Heart right ventricle (tissue), 16 donors: ENCODE data around the gene HRG. TPM values are rescaled to one million over a fixed set of nuclear protein-coding genes. Genes with fewer than 3 reads are reported as not detected.
A peak's percentile ranks its signal among the peaks of the same experiment; 100 is the strongest.
"Not testable (repeated sequence)": the region's sequence is repeated elsewhere in the genome, so short reads cannot be mapped to it uniquely, and the experiment has no call there.

Experiments used
- ATAC-seq, 8 donors: fragments of 200-7000 bp; cut with Tn5 transposase; one replicate each; pipeline ENCODE4 v1.9.1; 2020; ENCODE audit warnings: mild to moderate bottlenecking in 8 of 8, moderate library complexity in 8 of 8, moderate number of reproducible peaks in 1 of 8
- DNase-seq, 2 donors: peaks; one replicate each; pipeline ENCODE4 v3.0.0-alpha.2; 2020
- H3K27ac ChIP-seq, 10 donors: fragments of 200-600 bp; sonication (generic) in 2 of 10; one replicate each; pipeline versions ENCODE4 v1.5.0 to v1.8.0; 2020 to 2022; ENCODE audit warnings: mild to moderate bottlenecking in 3 of 10
- H3K27me3 ChIP-seq, 7 donors: fragments of 200-600 bp; one replicate each; pipeline ENCODE4 v1.8.0; 2021 to 2022; ENCODE audit warnings: mild to moderate bottlenecking in 2 of 7
- H3K36me3 ChIP-seq, 9 donors: fragments of 200-600 bp; sonication (generic) in 1 of 9; one replicate each; pipeline versions ENCODE4 v1.5.0 to v1.8.0; 2020 to 2022; ENCODE audit warnings: mild to moderate bottlenecking in 2 of 9
- H3K4me1 ChIP-seq, 9 donors: fragments of 200-600 bp; sonication (generic) in 1 of 9; one replicate each; pipeline versions ENCODE4 v1.5.0 to v1.8.0; 2020 to 2022; ENCODE audit warnings: mild to moderate bottlenecking in 4 of 9
- H3K4me3 ChIP-seq, 10 donors: fragments of 200-600 bp; sonication (generic) in 2 of 10; one replicate each; pipeline versions ENCODE4 v1.5.0 to v1.8.0; 2020 to 2022; ENCODE audit warnings: mild to moderate bottlenecking in 7 of 10, moderate library complexity in 2 of 10
- H3K9me3 ChIP-seq, 11 donors: fragments of 200-600 bp in 10 of 11; sonication (generic) in 2 of 11; one replicate each; pipeline versions ENCODE4 v1.5.0 to v1.8.0; 2013 to 2022; ENCODE audit warnings: mild to moderate bottlenecking in 2 of 11, control low read depth in 1 of 11, moderate library complexity in 1 of 11
- WGBS, 2 donors: extraction: QIAGEN DNeasy Blood & Tissue Kit; methylation state at CpG; one replicate each; pipeline ENCODE4 v1.1.7; 2013; ENCODE audit warnings: inconsistent platforms in 1 of 2; 5-methylcytosine and 5-hydroxymethylcytosine counted together
- intact Hi-C, 10 donors: fragments of 100-400 bp; cut with DNase I; formaldehyde crosslinking; loops; one replicate each; pipeline versions ENCODE4 v1.11.1 to v1.14.2; 2022
- polyA plus RNA-seq, 2 donors: library from polyadenylated mRNA; stranded (reverse); fragments of 200-250 nt; gene quantifications; one replicate each; pipeline ENCODE4 v1.2.3, GENCODE V29; 2013
- total RNA-seq, 10 donors: library from RNA; stranded (reverse); fragmentation: NEBNext Ultra II Directional in 3 of 10; extraction: Animal tissue kit (Norgen Biotek cat#: 25700) in 3 of 10; gene quantifications; one replicate each; pipeline versions ENCODE4 v1.2.1 to v1.2.4, GENCODE V29; 2021 to 2023
- TF ChIP-seq, protein P1 (sequence below), 9 donors: fragments of 200-600 bp; sonication (generic) in 2 of 9; IDR thresholded peaks; one replicate each; pipeline versions ENCODE4 v1.5.0 to v1.8.0; 2021 to 2022; ENCODE audit warnings: antibody characterized with exemption in 9 of 9, mild to moderate bottlenecking in 5 of 9, moderate library complexity in 1 of 9
- donor health status: Arrhythmogenic right ventricular cardiomyopathy.
- donor health status: ischemic (EF 13 %, LVEDD 7.1; RV severe dilation, severe dysfunction).
- donor health status: healthy with polysubstance abuse.
- donor health status: DM: no; HTN: yes; CAD: no.
- donor health status: DM: no; HTN: no; CAD: no.
- donor health status: ischemic (EF 25% LVEDD 6.9; RV normal size, moderate dysfunction).
- donor health status: ischemic (EF 25% LVEDD 5.7; RV mildly dilated, moderate dysfunction).
- donor health status: healthy.
- donor health status: DM: yes; HTN: yes; CAD: no.
- donor health status: Ischemic cardiomyopathy.
- donor health status: ischemic (EF 35%, LVEDD 5.7; RV mildly dilated, moderate dysfunction).
- donor health status: nonischemic (EF 11% LVEDD 7.7; RV severe dilation, severe dysfunction).
- donor health status: DM: yes; HTN: yes; CAD: no.
- donor health status: PGD.
- donor health status: ischemic (EF 29% LVEDD 5.4; RV normal size, mild dysfunction).
- donor health status: nonischemic (EF 23%, LVEDD 6.1; RV moderate dilation, normal function).

Gene HRG
- total and polyA plus RNA-seq, 12 donors = 0.20 TPM; not detected in 11

DNA sequence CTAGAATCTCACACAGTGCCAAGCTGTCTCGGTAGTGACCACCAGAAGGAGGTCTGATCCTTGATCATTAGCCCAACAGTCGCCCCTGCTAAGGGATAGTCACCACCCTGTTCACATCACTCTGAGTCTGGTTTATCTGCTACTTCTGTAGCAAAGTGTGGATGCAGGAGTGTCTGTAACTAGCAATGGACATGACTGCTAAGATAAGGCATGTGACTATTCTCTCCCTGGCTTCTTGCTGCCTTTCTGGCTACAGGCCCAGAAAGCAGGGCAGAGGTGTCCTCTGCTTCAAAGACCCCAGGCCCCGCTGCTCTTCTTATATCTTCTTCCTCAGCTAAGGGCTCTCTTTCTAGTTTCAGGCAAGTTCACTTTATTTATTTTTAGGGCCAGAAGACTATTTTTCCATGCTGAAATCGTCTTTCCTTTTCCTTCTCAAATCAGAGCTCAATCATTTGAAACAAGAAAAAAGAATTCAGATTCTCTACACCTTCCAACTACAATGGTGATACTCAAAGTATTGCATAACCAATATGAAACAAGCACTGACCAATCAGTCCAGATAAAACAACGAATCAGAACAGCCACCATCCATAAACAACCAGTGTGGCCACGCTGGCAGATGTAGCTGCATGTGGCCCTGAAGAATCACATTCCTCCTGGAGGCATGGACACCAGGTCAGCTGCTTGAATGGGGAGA, 43.3 kb downstream of the HRG start:
- peak in 7 of 8 donors; percentile 38 to 72 (median 65) for ATAC-seq
- Histone ChIP-seq H3K4me3 (no peak overlapping the region), H3K4me1 (peaks cover 0 to 12% (median 0%) of the 10 kb centered on the region in 9 donors), H3K36me3 (no peaks in the 10 kb centered on the region), H3K9me3 (no peaks in the 10 kb centered on the region), H3K27me3 (peaks cover 0 to 6% (median 0%) of the 10 kb centered on the region in 7 donors), H3K27ac (no peak overlapping the region)
- TF ChIP-seq, protein P1, sequence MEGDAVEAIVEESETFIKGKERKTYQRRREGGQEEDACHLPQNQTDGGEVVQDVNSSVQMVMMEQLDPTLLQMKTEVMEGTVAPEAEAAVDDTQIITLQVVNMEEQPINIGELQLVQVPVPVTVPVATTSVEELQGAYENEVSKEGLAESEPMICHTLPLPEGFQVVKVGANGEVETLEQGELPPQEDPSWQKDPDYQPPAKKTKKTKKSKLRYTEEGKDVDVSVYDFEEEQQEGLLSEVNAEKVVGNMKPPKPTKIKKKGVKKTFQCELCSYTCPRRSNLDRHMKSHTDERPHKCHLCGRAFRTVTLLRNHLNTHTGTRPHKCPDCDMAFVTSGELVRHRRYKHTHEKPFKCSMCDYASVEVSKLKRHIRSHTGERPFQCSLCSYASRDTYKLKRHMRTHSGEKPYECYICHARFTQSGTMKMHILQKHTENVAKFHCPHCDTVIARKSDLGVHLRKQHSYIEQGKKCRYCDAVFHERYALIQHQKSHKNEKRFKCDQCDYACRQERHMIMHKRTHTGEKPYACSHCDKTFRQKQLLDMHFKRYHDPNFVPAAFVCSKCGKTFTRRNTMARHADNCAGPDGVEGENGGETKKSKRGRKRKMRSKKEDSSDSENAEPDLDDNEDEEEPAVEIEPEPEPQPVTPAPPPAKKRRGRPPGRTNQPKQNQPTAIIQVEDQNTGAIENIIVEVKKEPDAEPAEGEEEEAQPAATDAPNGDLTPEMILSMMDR (IDR thresholded peaks at IDR 0.05) = no peak
- WGBS, 2 donors = 38 to 45% methylated on average over 6 of the region's 6 CpGs
- intact Hi-C loops = no loop called here
- no peak for DNase-seq

DNA sequence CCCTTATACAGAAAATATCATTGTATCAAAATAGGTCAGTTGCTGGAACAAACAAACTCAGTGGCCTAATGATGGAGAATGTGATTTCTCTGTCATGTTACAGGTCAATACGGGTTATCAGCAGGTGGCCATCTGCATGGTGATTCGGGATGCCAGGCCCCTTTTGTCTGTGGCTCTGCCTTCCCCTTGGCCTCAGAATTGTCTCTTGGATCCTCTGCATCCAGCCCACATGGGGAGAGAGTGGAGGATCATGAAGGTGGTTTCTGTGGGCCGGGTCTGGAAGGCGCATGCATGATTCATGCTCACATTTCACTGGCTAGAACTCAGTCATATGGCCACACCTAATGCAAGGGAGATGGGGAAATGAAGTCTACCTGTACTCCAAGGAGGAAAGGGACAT, 44.9 kb downstream of the HRG start:
- H3K27me3 ChIP-seq, intact Hi-C loops, H3K36me3 ChIP-seq, DNase-seq, H3K4me3 ChIP-seq, ATAC-seq, H3K27ac ChIP-seq, H3K9me3 ChIP-seq: not testable (repeated sequence)
- peaks cover 0 to 12% (median 0%) of the 10 kb centered on the region in 9 donors for H3K4me1 ChIP-seq
- WGBS, 2 donors = 79 to 81% methylated on average over 4 of the region's 4 CpGs

DNA sequence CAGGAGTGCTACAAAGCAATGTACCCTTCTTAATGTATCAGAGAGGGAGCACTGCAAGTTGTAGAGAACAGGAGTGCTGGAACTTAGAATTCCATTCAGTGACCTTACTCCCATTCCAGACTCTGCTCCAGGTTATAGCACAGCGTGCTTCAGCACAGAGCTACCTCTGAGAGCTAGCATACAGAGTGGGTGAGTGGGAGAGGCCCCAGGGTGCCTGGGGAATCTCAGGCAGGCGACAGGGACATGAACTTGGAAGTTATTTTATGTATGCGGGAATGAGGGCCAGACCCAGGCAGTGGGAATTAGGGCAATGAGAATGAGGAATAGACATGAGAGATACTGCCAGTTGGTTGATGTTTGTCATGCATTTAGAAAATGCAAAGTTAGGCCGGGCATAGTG, 47.7 kb downstream of the HRG start:
- no peaks in the 10 kb centered on the region for H3K27me3 ChIP-seq
- DNase-seq = no peak
- ATAC-seq = peak in 5 of 8 donors; percentile 43 to 74 (median 61)
- H3K9me3 ChIP-seq = no peaks in the 10 kb centered on the region
- 37 to 54% methylated on average over 4 of the region's 4 CpGs for WGBS, 2 donors
- no peaks in the 10 kb centered on the region for H3K36me3 ChIP-seq
- intact Hi-C loops = no loop called here
- H3K4me3 ChIP-seq = no peak overlapping the region
- peak overlapping the region in 1 of 10 donors; percentile 43 for H3K27ac ChIP-seq
- TF ChIP-seq, protein P1 (IDR thresholded peaks at IDR 0.05) = no peak
- peaks cover 0 to 16% (median 0%) of the 10 kb centered on the region in 9 donors for H3K4me1 ChIP-seq

DNA sequence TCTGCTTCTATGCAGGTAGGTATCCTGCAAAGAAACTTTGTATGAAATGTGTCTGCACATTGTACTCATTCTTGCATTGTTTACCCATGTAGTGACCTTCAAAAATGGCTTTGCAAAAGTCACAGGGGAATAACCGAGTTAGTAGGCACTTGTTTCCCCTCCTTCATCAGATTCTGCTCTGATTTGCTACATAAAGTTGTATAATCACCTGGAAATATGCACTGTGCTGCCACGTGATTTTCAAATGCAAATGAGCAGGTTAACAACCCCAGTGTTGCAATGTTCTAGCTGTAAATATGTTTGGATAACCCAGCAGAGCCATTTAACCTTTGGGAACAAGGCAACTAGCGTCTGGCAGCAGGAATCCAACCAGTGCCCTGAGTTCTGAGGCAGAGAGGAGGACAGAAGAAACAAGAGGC, 51.2 kb downstream of the HRG start, which contains the start of gene KNG1:
Gene KNG1 (plus strand): TSS at position 321 of the 419 bp plus-strand sequence. CDS start 184 bp downstream, outside the sequence.
- WGBS, 2 donors = 56 to 66% methylated on average over 3 of the region's 3 CpGs
- ATAC-seq (no peak), DNase-seq (no peak)
- no peaks in the 10 kb centered on the region for H3K27me3 ChIP-seq
- no peaks in the 10 kb centered on the region for H3K9me3 ChIP-seq
- H3K36me3 ChIP-seq = no peaks in the 10 kb centered on the region
- H3K4me1 ChIP-seq = peaks cover 0 to 16% (median 0%) of the 10 kb centered on the region in 9 donors
- TF ChIP-seq, protein P1 (IDR thresholded peaks at IDR 0.05) = no peak
- no peak within 1 kb of the TSS for H3K4me3 ChIP-seq
- no peak within 1 kb of the TSS for H3K27ac ChIP-seq
- intact Hi-C loops = no loop called here
